Panc1 (cell line): Measurements from ENCODE around the gene UGT1A10.

Experiments used
- POLR2AphosphoS5 ChIP-seq: IDR thresholded peaks from 2 replicates; pipeline ENCODE4 v1.6.1; 2012; ENCODE audit warnings: mild to moderate bottlenecking, low read depth, low read length, moderate library complexity
- SIN3A ChIP-seq: IDR thresholded peaks from 2 replicates; pipeline ENCODE4 v1.6.1; 2012; ENCODE audit warnings: low read depth, mild to moderate bottlenecking, low read length, moderate library complexity, borderline replicate concordance; ENCODE audit not compliant: insufficient read depth
- TF ChIP-seq, protein P1 (sequence below): fragments of 450-650 bp; IDR thresholded peaks from 2 replicates; pipeline ENCODE4 v1.5.1; 2017; ENCODE audit warnings: mild to moderate bottlenecking
- TF ChIP-seq, protein P2 (sequence below), 2 experiments: IDR thresholded peaks; 2 replicates each; pipeline ENCODE4 v1.6.1; 2011 to 2012; ENCODE audit warnings: low read depth in 2 of 2, control low read depth in 1 of 2, low read length in 1 of 2, mild to moderate bottlenecking in 1 of 2, moderate library complexity in 1 of 2; ENCODE audit not compliant: insufficient read depth in 1 of 2

GRCh38 chr2:233807966-233808935 lies 172.0 kb downstream of the UGT1A10 start:
- TF ChIP-seq, protein P1, sequence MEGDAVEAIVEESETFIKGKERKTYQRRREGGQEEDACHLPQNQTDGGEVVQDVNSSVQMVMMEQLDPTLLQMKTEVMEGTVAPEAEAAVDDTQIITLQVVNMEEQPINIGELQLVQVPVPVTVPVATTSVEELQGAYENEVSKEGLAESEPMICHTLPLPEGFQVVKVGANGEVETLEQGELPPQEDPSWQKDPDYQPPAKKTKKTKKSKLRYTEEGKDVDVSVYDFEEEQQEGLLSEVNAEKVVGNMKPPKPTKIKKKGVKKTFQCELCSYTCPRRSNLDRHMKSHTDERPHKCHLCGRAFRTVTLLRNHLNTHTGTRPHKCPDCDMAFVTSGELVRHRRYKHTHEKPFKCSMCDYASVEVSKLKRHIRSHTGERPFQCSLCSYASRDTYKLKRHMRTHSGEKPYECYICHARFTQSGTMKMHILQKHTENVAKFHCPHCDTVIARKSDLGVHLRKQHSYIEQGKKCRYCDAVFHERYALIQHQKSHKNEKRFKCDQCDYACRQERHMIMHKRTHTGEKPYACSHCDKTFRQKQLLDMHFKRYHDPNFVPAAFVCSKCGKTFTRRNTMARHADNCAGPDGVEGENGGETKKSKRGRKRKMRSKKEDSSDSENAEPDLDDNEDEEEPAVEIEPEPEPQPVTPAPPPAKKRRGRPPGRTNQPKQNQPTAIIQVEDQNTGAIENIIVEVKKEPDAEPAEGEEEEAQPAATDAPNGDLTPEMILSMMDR, result no peak
- TF ChIP-seq, protein P2, sequence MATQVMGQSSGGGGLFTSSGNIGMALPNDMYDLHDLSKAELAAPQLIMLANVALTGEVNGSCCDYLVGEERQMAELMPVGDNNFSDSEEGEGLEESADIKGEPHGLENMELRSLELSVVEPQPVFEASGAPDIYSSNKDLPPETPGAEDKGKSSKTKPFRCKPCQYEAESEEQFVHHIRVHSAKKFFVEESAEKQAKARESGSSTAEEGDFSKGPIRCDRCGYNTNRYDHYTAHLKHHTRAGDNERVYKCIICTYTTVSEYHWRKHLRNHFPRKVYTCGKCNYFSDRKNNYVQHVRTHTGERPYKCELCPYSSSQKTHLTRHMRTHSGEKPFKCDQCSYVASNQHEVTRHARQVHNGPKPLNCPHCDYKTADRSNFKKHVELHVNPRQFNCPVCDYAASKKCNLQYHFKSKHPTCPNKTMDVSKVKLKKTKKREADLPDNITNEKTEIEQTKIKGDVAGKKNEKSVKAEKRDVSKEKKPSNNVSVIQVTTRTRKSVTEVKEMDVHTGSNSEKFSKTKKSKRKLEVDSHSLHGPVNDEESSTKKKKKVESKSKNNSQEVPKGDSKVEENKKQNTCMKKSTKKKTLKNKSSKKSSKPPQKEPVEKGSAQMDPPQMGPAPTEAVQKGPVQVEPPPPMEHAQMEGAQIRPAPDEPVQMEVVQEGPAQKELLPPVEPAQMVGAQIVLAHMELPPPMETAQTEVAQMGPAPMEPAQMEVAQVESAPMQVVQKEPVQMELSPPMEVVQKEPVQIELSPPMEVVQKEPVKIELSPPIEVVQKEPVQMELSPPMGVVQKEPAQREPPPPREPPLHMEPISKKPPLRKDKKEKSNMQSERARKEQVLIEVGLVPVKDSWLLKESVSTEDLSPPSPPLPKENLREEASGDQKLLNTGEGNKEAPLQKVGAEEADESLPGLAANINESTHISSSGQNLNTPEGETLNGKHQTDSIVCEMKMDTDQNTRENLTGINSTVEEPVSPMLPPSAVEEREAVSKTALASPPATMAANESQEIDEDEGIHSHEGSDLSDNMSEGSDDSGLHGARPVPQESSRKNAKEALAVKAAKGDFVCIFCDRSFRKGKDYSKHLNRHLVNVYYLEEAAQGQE (IDR thresholded peaks at IDR 0.05; ENCODE audit: insufficient read depth in 1 of 2, low read depth in 2 of 2, low read length in 1 of 2), result no peak
- TF ChIP-seq POLR2AphosphoS5 (no peak), SIN3A (no peak)
